Pancreas (tissue), 10 donors: Measurements from ENCODE around the gene ZNF280C. TPM values are rescaled to one million over a fixed set of nuclear protein-coding genes. Genes with fewer than 3 reads are reported as not detected.

Source experiments
- ATAC-seq, 4 donors: fragments of 200-7000 bp; cut with Tn5 transposase; one replicate each; pipeline versions ENCODE4 v1.8.0 to v1.9.1; 2020; ENCODE audit warnings: mild to moderate bottlenecking in 4 of 4, moderate library complexity in 4 of 4
- DNase-seq, 6 donors: peaks; one replicate each; pipeline ENCODE4 v3.0.0-alpha.2; 2020
- FAIRE-seq: peaks from 2 replicates; lab custom pipeline; 2012; peaks lifted over from hg19 to GRCh38; lab: Jason Lieb, UNC
- H3K27ac ChIP-seq, 4 donors: fragments of 200-600 bp; sonication (generic); 1 replicate in 3 of 4; 2 replicates in 1 of 4; pipeline versions ENCODE4 v1.5.0 to v1.8.0; 2020
- H3K27me3 ChIP-seq, 4 donors: fragments of 200-600 bp; one replicate each; pipeline ENCODE4 v1.8.0; 2021
- H3K36me3 ChIP-seq, 3 donors: fragments of 200-600 bp; sonication (generic) in 1 of 3; one replicate each; pipeline versions ENCODE4 v1.5.0 to v1.8.0; 2020 to 2021
- H3K4me1 ChIP-seq, 3 donors: fragments of 200-600 bp; one replicate each; pipeline ENCODE4 v1.8.0; 2021
- H3K4me3 ChIP-seq, 4 donors: fragments of 200-600 bp; sonication (generic) in 2 of 4; one replicate each; pipeline versions ENCODE4 v1.5.0 to v1.8.0; 2020 to 2021
- H3K9me3 ChIP-seq, 4 donors: fragments of 200-600 bp; one replicate each; pipeline ENCODE4 v1.8.0; 2021
- WGBS, 2 donors: extraction: QIAGEN DNeasy Blood & Tissue Kit; methylation state at CpG; one replicate each; pipeline ENCODE4 v1.1.7; 2013; 5-methylcytosine and 5-hydroxymethylcytosine counted together
- intact Hi-C, 3 donors: fragments of 100-400 bp; cut with DNase I; formaldehyde crosslinking; loops; one replicate each; pipeline versions ENCODE4 v1.11.1 to v1.14.2; 2022
- polyA plus RNA-seq, 2 donors: library from polyadenylated mRNA; stranded (reverse); fragments of 200-250 nt; gene quantifications; one replicate each; pipeline ENCODE4 v1.2.3, GENCODE V29; 2013
- total RNA-seq, 6 donors: library from RNA; stranded (reverse); fragmentation: NEBNext Ultra II Directional in 4 of 6; extraction: Animal tissue kit (Norgen Biotek cat#: 25700) in 4 of 6; gene quantifications; one replicate each; pipeline versions ENCODE4 v1.2.1 to v1.2.4, GENCODE V29; 2021 to 2023
- TF ChIP-seq, protein P1 (sequence below), 4 donors: fragments of 200-600 bp; sonication (generic) in 3 of 4; IDR thresholded peaks; one replicate each; pipeline versions ENCODE4 v1.5.0 to v1.8.0; 2021; ENCODE audit warnings: antibody characterized with exemption in 4 of 4
- donor health status: healthy with polysubstance abuse.
- donor health status: DM: no; HTN: no; CAD: no; lungs with moderate emphysema.
- donor health status: DM: no; HTN: no; CAD: no.
- donor health status: control.
- donor health status: control.
- donor health status: Bipolar disorder and iron deficiency.
- donor health status: DM: yes; HTN: yes; CAD: no.
- donor health status: DM: no; HTN: no; CAD: no.
- donor health status: DM: no; HTN: no; CAD: no.
- donor health status: DM: yes; HTN: yes; CAD: no.

ZNF280C gene
- total and polyA plus RNA-seq, 8 donors: 0.61 to 2.5 (median 1.4) TPM

DNA sequence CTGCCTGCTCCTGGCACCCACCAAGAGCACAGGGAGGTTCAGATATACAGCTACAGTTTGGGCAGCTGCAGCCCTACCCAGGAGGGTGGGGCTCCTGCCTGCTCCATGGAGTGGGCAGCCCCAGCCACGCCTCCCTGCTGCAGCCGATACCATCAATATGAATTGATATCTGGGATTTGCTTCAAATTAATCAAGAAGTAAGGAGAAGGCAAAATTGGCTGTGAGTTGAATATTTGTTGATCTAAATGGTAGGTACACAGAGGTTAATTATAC is 31.2 kb upstream of the ZNF280C start:
- TF ChIP-seq, protein P1, sequence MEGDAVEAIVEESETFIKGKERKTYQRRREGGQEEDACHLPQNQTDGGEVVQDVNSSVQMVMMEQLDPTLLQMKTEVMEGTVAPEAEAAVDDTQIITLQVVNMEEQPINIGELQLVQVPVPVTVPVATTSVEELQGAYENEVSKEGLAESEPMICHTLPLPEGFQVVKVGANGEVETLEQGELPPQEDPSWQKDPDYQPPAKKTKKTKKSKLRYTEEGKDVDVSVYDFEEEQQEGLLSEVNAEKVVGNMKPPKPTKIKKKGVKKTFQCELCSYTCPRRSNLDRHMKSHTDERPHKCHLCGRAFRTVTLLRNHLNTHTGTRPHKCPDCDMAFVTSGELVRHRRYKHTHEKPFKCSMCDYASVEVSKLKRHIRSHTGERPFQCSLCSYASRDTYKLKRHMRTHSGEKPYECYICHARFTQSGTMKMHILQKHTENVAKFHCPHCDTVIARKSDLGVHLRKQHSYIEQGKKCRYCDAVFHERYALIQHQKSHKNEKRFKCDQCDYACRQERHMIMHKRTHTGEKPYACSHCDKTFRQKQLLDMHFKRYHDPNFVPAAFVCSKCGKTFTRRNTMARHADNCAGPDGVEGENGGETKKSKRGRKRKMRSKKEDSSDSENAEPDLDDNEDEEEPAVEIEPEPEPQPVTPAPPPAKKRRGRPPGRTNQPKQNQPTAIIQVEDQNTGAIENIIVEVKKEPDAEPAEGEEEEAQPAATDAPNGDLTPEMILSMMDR (IDR thresholded peaks at IDR 0.05): no peak
- DNase-seq (no peak), ATAC-seq (no peak), FAIRE-seq (no peak)
- intact Hi-C loops: no loop called here
- Histone ChIP-seq H3K27me3 (peaks cover 0 to 2% (median 0%) of the 10 kb centered on the region in 4 donors), H3K9me3 (no peaks in the 10 kb centered on the region), H3K4me3 (peak overlapping the region in 1 of 4 donors; percentile 17), H3K4me1 (no peaks in the 10 kb centered on the region), H3K27ac (no peak overlapping the region), H3K36me3 (no peaks in the 10 kb centered on the region)
- 11 to 21% methylated on average over 2 of the region's 2 CpGs for WGBS, 2 donors

DNA sequence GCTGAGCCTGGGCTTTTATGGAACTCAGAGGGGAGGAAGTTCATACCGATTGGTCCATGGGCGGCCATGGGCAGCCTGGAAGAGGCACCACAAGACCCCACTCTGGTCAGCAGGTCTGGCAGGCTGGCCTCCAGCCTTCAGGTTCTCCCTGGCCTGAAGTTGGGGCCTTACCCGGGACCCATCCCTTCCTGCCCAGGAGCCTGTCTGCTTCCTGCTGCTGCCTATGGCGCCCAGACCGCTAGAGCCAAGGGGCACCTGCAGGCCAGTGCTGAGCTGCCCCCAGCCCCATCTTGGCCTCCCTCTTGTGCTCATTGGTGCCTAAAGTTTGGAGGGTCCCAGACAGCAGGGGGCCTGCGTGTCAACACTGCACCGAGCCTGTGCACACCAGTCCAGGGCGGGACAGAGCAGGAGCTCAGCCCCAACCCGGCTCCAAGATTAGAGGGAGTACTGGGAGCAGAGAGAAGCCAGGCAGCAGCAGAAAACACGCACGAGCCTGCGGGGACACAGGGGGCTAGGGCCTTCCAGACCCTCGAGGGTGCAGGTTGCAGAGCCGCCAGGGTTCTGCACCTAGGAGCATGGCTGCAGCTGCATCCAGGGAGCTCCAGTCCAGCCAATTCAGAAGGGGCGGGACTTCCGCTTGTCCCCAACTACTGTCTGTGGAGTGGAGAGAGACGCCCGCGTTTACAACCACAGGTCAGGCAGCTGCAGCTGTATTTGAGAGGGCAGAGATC is 30.7 kb upstream of the ZNF280C start:
- peaks cover 0 to 4% (median 0%) of the 10 kb centered on the region in 4 donors for H3K27me3 ChIP-seq
- H3K4me3 ChIP-seq: peak overlapping the region in 1 of 4 donors; percentile 17
- ATAC-seq: peak in 3 of 4 donors; percentile 40 to 75 (median 70)
- peak in 4 of 6 donors; percentile 11 to 55 (median 14) for DNase-seq
- 54 to 56% methylated on average over 19 of the region's 19 CpGs for WGBS, 2 donors
- no peak for FAIRE-seq
- H3K27ac ChIP-seq: no peak overlapping the region
- no peaks in the 10 kb centered on the region for H3K4me1 ChIP-seq
- intact Hi-C loops: no loop called here
- H3K36me3 ChIP-seq: no peaks in the 10 kb centered on the region
- TF ChIP-seq, protein P1 (IDR thresholded peaks at IDR 0.05): no peak
- no peaks in the 10 kb centered on the region for H3K9me3 ChIP-seq

DNA sequence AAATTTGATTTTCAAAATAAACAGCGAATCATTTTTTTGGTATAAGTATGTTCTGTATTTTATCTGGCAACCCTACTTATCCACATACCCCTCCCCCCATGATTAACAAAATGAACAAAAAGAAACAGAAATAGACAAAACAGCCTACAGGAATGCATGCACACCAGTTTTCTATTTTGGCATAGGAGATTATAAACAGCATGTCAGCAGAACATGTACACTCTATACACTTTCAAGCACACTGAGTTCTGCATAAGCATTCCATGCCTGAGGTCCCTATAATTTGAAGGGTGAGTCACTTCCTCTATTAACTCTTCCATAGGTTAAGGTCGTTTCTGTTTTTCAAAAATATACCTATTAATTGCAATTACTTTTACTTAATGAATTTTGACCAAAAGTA is 28.0 kb upstream of the ZNF280C start:
- Histone ChIP-seq H3K4me1 (no peaks in the 10 kb centered on the region), H3K4me3 (no peak overlapping the region), H3K27me3 (peaks cover 0 to 6% (median 2%) of the 10 kb centered on the region in 4 donors), H3K36me3 (no peaks in the 10 kb centered on the region), H3K27ac (no peak overlapping the region), H3K9me3 (no peaks in the 10 kb centered on the region)
- ATAC-seq (no peak), DNase-seq (no peak), FAIRE-seq (no peak)
- 40 to 46% methylated on average over 2 of the region's 2 CpGs for WGBS, 2 donors
- intact Hi-C loops: no loop called here
- TF ChIP-seq, protein P1 (IDR thresholded peaks at IDR 0.05): no peak

DNA sequence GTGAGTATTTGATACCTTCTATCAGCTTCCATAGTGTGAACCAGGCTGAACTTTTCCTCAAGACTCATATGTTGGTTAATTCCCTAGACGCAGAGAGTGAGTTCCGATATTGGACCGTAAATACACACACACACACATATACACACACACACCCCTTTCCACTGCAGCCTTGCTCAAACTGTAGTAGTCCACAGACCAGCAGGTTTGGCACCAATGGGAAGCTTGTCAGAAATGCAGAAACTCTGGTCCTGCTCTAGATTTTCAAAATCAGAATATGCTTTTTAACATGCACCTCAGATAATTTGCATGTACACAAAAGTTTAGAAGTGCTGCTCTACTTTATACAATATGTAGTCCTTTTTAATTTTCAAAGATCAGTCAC is 27.6 kb upstream of the ZNF280C start:
- intact Hi-C loops: no loop called here
- WGBS, 2 donors: 86 to 89% methylated on average over 3 of the region's 3 CpGs
- no peaks in the 10 kb centered on the region for H3K9me3 ChIP-seq
- no peaks in the 10 kb centered on the region for H3K36me3 ChIP-seq
- no peak for ATAC-seq
- TF ChIP-seq, protein P1 (IDR thresholded peaks at IDR 0.05): no peak
- no peak overlapping the region for H3K4me3 ChIP-seq
- peaks cover 0 to 6% (median 2%) of the 10 kb centered on the region in 4 donors for H3K27me3 ChIP-seq
- DNase-seq: no peak
- no peaks in the 10 kb centered on the region for H3K4me1 ChIP-seq
- H3K27ac ChIP-seq: no peak overlapping the region
- FAIRE-seq: no peak
